GM21360 (cell line): ENCODE data around the gene CYRIA.

ENCODE experiments used
- ATAC-seq: cut with Tn5 transposase; IDR thresholded peaks from one replicate; pipeline ENCODE4 v1.9.1; 2021; ENCODE audit warnings: mild to moderate bottlenecking, moderate library complexity; ENCODE audit not compliant: unreplicated experiment

Gene CYRIA

GRCh38 chr2:16665748-16666448, at the start of gene CYRIA:
Gene CYRIA, minus strand, starts transcription at chr2:16665834. Its CDS starts 77,715 bp downstream, at chr2:16588119.
- peak; percentile 66 for ATAC-seq

GRCh38 chr2:16713011-16713423, 47.4 kb upstream of the CYRIA start:
- peak; percentile 93 for ATAC-seq

- no peak for ATAC-seq
Observed at GRCh38 chr2:16709769-16710168, 44.1 kb upstream of the CYRIA start.

- no peak for ATAC-seq
Observed at GRCh38 chr2:16708173-16708572, 42.5 kb upstream of the CYRIA start.

GRCh38 chr2:16707014-16707623, 41.5 kb upstream of the CYRIA start:
- no peak for ATAC-seq

GRCh38 chr2:16700551-16701259, 35.1 kb upstream of the CYRIA start:
- no peak for ATAC-seq

GRCh38 chr2:16693854-16694253, 28.2 kb upstream of the CYRIA start:
- ATAC-seq, result no peak

- no peak for ATAC-seq
Observed at GRCh38 chr2:16691261-16691660, 25.6 kb upstream of the CYRIA start.

GRCh38 chr2:16687955-16688354, 22.3 kb upstream of the CYRIA start:
- no peak for ATAC-seq

- no peak for ATAC-seq
Observed at GRCh38 chr2:16687222-16687621, 21.6 kb upstream of the CYRIA start.

- ATAC-seq, result no peak
Observed at GRCh38 chr2:16686641-16687040, 21.0 kb upstream of the CYRIA start.

GRCh38 chr2:16685340-16685715, 19.7 kb upstream of the CYRIA start:
- no peak for ATAC-seq

- no peak for ATAC-seq
Observed at GRCh38 chr2:16684676-16685339, 19.2 kb upstream of the CYRIA start.

GRCh38 chr2:16683576-16683975, 17.9 kb upstream of the CYRIA start:
- peak; percentile 61 for ATAC-seq

GRCh38 chr2:16682431-16683118, 16.9 kb upstream of the CYRIA start:
- no peak for ATAC-seq

- no peak for ATAC-seq
Observed at GRCh38 chr2:16680781-16681180, 15.1 kb upstream of the CYRIA start.

- ATAC-seq, result no peak
Observed at GRCh38 chr2:16680304-16680703, 14.7 kb upstream of the CYRIA start.

GRCh38 chr2:16678964-16679363, 13.3 kb upstream of the CYRIA start:
- ATAC-seq, result no peak

GRCh38 chr2:16677875-16678274, 12.2 kb upstream of the CYRIA start:
- ATAC-seq, result no peak

- ATAC-seq, result no peak
Observed at GRCh38 chr2:16675781-16676180, 10.1 kb upstream of the CYRIA start.

GRCh38 chr2:16674154-16674553, 8.5 kb upstream of the CYRIA start:
- no peak for ATAC-seq
